Panc1 (cell line): ENCODE measurements around the gene LHX4. TPM values are rescaled to one million over a fixed set of nuclear protein-coding genes. Genes with fewer than 3 reads are reported as not detected.

Source experiments
- ATAC-seq: fragments of 200-7000 bp; cut with Tn5 transposase; 2 replicates; pipeline ENCODE4 v1.9.1; 2020; ENCODE audit warnings: mild to moderate bottlenecking, moderate library complexity
- BruUV-seq: library from RNA; stranded (reverse); fragments of 400-500 nt; replicated peaks from 2 replicates; lab custom pipeline; 2021; lab: Mats Ljungman, UMichigan
- CTCF ChIA-PET: fragments of 300-600 bp; sonication (Branson Sonifier 250); formaldehyde crosslinking; loops from one replicate; lab custom pipeline; 2022; ENCODE audit warnings: antibody characterized with exemption; lab: Charles Lee
- POLR2A ChIA-PET: fragments of 300-600 bp; sonication (Branson Sonifier 250); formaldehyde crosslinking; loops from one replicate; lab custom pipeline; 2022; ENCODE audit warnings: antibody characterized with exemption; lab: Charles Lee
- DNase-seq: peaks from one replicate; pipeline ENCODE4 v3.0.0-alpha.2; 2010; ENCODE audit warnings: low read depth, low spot score
- H3K27ac ChIP-seq: 2 replicates; pipeline ENCODE4 v1.5.1; 2011; ENCODE audit warnings: mild to moderate bottlenecking, low read length, inconsistent platforms
- H3K27me3 ChIP-seq: fragments of 200-500 bp; sonication (Bioruptor generic); 2 replicates; pipeline ENCODE4 v1.6.0; 2014; ENCODE audit warnings: low read length, inconsistent platforms; ENCODE audit not compliant: control insufficient read depth, insufficient read depth
- H3K36me3 ChIP-seq: fragments of 200-500 bp; sonication (Bioruptor generic); 2 replicates; pipeline ENCODE4 v1.5.1; 2014; ENCODE audit warnings: inconsistent platforms, mild to moderate bottlenecking, low read length, moderate library complexity; ENCODE audit not compliant: control insufficient read depth, insufficient read depth
- H3K4me1 ChIP-seq: 2 replicates; pipeline ENCODE4 v1.5.1; 2011; ENCODE audit warnings: inconsistent platforms, mild to moderate bottlenecking, low read length, moderate library complexity; ENCODE audit not compliant: control insufficient read depth, insufficient read depth
- H3K4me3 ChIP-seq, 2 experiments: 2 replicates each; pipeline ENCODE4 v1.5.1; 2011 to 2012; ENCODE audit warnings: low read depth in 2 of 2, low read length in 2 of 2, mild to moderate bottlenecking in 2 of 2, inconsistent platforms in 1 of 2, moderate library complexity in 1 of 2
- H3K9me3 ChIP-seq: fragments of 200-500 bp; sonication (Bioruptor generic); 2 replicates; pipeline ENCODE4 v1.5.1; 2014; ENCODE audit warnings: low read depth, mild to moderate bottlenecking, inconsistent platforms, low read length, moderate library complexity; ENCODE audit not compliant: control insufficient read depth, insufficient read depth
- POLR2AphosphoS5 ChIP-seq: IDR thresholded peaks from 2 replicates; pipeline ENCODE4 v1.6.1; 2012; ENCODE audit warnings: mild to moderate bottlenecking, low read depth, low read length, moderate library complexity
- SIN3A ChIP-seq: IDR thresholded peaks from 2 replicates; pipeline ENCODE4 v1.6.1; 2012; ENCODE audit warnings: low read depth, mild to moderate bottlenecking, low read length, moderate library complexity, borderline replicate concordance; ENCODE audit not compliant: insufficient read depth
- TCF7L2 ChIP-seq: IDR thresholded peaks from 2 replicates; pipeline ENCODE4 v1.6.1; 2011; ENCODE audit warnings: mild to moderate bottlenecking, low read depth, low read length, inconsistent platforms
- in situ Hi-C: cut with HindIII; loops from 2 replicates; pipeline ENCODE4 v1.10.0; 2016; ENCODE audit warnings: low sequenced_read_pairs, low pct_unique_long_range_greater_than_20kb
- intact Hi-C: fragments of 100-400 bp; cut with micrococcal nuclease; formaldehyde crosslinking; loops from one replicate; pipeline ENCODE4 v1.10.0; 2022; ENCODE audit not compliant: unreplicated experiment
- total RNA-seq: library from RNA; stranded (reverse); gene quantifications from one replicate; pipeline ENCODE4 v1.2.1, GENCODE V29; 2021; ENCODE audit not compliant: unreplicated experiment
- TF ChIP-seq, protein P1 (sequence below), 2 experiments: IDR thresholded peaks; 2 replicates each; pipeline ENCODE4 v1.6.1; 2011 to 2012; ENCODE audit warnings: low read depth in 2 of 2, control low read depth in 1 of 2, low read length in 1 of 2, mild to moderate bottlenecking in 1 of 2, moderate library complexity in 1 of 2; ENCODE audit not compliant: insufficient read depth in 1 of 2
- TF ChIP-seq, protein P2 (sequence below): fragments of 450-650 bp; IDR thresholded peaks from 2 replicates; pipeline ENCODE4 v1.5.1; 2017; ENCODE audit warnings: mild to moderate bottlenecking

Gene LHX4
- total RNA-seq, 1 experiment from 2014 or later = 0.72 TPM

DNA sequence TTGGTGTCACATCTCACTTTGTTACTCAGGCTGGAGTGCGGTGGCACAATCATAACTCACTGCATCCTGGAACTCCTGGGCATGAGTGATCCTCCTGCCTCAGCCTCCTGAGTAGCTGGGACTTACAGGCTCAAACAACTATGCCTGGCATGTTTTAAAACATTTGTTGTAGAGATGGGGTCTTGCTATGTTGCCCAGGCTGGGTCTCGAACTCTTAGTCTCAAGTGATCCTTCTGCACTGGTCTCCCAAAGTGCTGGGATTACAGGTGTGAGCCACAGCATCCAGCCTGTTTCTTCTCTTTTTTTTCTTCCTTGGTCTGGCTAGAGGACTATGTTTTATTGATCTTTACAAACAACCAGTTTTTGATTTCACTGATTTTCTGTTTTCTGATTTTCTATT lies 64.6 kb downstream of the LHX4 start:
- intact Hi-C loops (no loop called here), in situ Hi-C loops (no loop called here)
- Histone ChIP-seq H3K27ac (no peak overlapping the region), H3K9me3 (no peaks in the 10 kb centered on the region), H3K36me3 (no peaks in the 10 kb centered on the region), H3K4me1 (no peaks in the 10 kb centered on the region), H3K4me3 (no peak overlapping the region), H3K27me3 (no peaks in the 10 kb centered on the region)
- ChIA-PET POLR2A (no interaction called here), CTCF (no interaction called here)
- no peak for TF ChIP-seq POLR2AphosphoS5
- no peak for TF ChIP-seq SIN3A
- TF ChIP-seq, protein P1, sequence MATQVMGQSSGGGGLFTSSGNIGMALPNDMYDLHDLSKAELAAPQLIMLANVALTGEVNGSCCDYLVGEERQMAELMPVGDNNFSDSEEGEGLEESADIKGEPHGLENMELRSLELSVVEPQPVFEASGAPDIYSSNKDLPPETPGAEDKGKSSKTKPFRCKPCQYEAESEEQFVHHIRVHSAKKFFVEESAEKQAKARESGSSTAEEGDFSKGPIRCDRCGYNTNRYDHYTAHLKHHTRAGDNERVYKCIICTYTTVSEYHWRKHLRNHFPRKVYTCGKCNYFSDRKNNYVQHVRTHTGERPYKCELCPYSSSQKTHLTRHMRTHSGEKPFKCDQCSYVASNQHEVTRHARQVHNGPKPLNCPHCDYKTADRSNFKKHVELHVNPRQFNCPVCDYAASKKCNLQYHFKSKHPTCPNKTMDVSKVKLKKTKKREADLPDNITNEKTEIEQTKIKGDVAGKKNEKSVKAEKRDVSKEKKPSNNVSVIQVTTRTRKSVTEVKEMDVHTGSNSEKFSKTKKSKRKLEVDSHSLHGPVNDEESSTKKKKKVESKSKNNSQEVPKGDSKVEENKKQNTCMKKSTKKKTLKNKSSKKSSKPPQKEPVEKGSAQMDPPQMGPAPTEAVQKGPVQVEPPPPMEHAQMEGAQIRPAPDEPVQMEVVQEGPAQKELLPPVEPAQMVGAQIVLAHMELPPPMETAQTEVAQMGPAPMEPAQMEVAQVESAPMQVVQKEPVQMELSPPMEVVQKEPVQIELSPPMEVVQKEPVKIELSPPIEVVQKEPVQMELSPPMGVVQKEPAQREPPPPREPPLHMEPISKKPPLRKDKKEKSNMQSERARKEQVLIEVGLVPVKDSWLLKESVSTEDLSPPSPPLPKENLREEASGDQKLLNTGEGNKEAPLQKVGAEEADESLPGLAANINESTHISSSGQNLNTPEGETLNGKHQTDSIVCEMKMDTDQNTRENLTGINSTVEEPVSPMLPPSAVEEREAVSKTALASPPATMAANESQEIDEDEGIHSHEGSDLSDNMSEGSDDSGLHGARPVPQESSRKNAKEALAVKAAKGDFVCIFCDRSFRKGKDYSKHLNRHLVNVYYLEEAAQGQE (IDR thresholded peaks at IDR 0.05; ENCODE audit: insufficient read depth in 1 of 2, low read depth in 2 of 2, low read length in 1 of 2) = no peak
- no peak for TF ChIP-seq TCF7L2
- ATAC-seq (no peak), DNase-seq (no peak)
- no TSS peak for BruUV-seq

DNA sequence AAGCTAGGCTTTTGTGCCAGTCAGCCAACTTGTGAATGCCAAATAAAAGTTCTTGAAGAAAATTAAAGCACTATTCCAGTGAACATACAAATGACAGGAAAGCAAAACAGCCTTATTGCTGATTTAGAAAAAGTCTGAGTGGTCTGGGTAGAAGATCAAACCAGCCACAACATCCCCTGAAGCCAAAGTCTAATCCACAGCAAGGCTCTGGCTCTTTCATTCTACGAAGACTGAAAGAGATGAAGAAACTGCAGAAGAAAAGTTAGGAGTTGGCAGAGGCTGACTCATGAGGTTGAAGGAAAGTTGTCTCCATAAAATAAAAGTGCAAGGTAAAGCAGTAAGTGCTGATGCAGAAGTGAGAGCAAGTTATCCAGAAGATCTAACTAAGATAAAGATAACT lies 65.9 kb downstream of the LHX4 start:
- Histone ChIP-seq H3K4me1 (no peaks in the 10 kb centered on the region), H3K27ac (no peak overlapping the region), H3K27me3 (no peaks in the 10 kb centered on the region), H3K9me3 (no peaks in the 10 kb centered on the region), H3K36me3 (no peaks in the 10 kb centered on the region), H3K4me3 (no peak overlapping the region)
- ChIA-PET POLR2A (no interaction called here), CTCF (no interaction called here)
- ATAC-seq = no peak
- no TSS peak for BruUV-seq
- TF ChIP-seq, protein P1 (IDR thresholded peaks at IDR 0.05; ENCODE audit: insufficient read depth in 1 of 2, low read depth in 2 of 2, low read length in 1 of 2) = no peak
- TF ChIP-seq TCF7L2 = no peak
- TF ChIP-seq SIN3A = no peak
- TF ChIP-seq, protein P2, sequence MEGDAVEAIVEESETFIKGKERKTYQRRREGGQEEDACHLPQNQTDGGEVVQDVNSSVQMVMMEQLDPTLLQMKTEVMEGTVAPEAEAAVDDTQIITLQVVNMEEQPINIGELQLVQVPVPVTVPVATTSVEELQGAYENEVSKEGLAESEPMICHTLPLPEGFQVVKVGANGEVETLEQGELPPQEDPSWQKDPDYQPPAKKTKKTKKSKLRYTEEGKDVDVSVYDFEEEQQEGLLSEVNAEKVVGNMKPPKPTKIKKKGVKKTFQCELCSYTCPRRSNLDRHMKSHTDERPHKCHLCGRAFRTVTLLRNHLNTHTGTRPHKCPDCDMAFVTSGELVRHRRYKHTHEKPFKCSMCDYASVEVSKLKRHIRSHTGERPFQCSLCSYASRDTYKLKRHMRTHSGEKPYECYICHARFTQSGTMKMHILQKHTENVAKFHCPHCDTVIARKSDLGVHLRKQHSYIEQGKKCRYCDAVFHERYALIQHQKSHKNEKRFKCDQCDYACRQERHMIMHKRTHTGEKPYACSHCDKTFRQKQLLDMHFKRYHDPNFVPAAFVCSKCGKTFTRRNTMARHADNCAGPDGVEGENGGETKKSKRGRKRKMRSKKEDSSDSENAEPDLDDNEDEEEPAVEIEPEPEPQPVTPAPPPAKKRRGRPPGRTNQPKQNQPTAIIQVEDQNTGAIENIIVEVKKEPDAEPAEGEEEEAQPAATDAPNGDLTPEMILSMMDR = no peak
- no peak for TF ChIP-seq POLR2AphosphoS5
- intact Hi-C loops = no loop called here
- DNase-seq = no peak
- in situ Hi-C loops = no loop called here
